OCI-M2 (cell line): ENCODE results near the gene GDF2.

Source experiments
- DNase-seq: peaks from one replicate; lab custom pipeline; 2025; ENCODE audit not compliant: unreplicated experiment; lab: John Stamatoyannopoulos, UW

The GDF2 gene

GRCh38 chr10:47331954-47332353 lies 9.7 kb downstream of the GDF2 start:
- no peak for DNase-seq

- no peak for DNase-seq
Observed at GRCh38 chr10:47332371-47332770, 10.1 kb downstream of the GDF2 start.

- no peak for DNase-seq
Observed at GRCh38 chr10:47332946-47333345, 10.7 kb downstream of the GDF2 start.

GRCh38 chr10:47333532-47333931 lies 11.3 kb downstream of the GDF2 start:
- no peak for DNase-seq

GRCh38 chr10:47334466-47335295 lies 12.4 kb downstream of the GDF2 start:
- no peak for DNase-seq

- no peak for DNase-seq
Observed at GRCh38 chr10:47335906-47336305, 13.7 kb downstream of the GDF2 start.

- DNase-seq: no peak
Observed at GRCh38 chr10:47336387-47337134, 14.3 kb downstream of the GDF2 start.

- DNase-seq: no peak
Observed at GRCh38 chr10:47337310-47337709, 15.1 kb downstream of the GDF2 start.

- DNase-seq: no peak
Observed at GRCh38 chr10:47339186-47339735, 17.0 kb downstream of the GDF2 start.

GRCh38 chr10:47339759-47340607 lies 17.7 kb downstream of the GDF2 start:
- DNase-seq: no peak

- no peak for DNase-seq
Observed at GRCh38 chr10:47340608-47341170, 18.4 kb downstream of the GDF2 start.

- no peak for DNase-seq
Observed at GRCh38 chr10:47344996-47345870, 23.0 kb downstream of the GDF2 start.

- no peak for DNase-seq
Observed at GRCh38 chr10:47346581-47347302, 24.5 kb downstream of the GDF2 start.

GRCh38 chr10:47347303-47347675 lies 25.0 kb downstream of the GDF2 start:
- no peak for DNase-seq

- no peak for DNase-seq
Observed at GRCh38 chr10:47348138-47348651, 25.9 kb downstream of the GDF2 start, which contains the start of gene RBP3. TSS of gene RBP3 (plus strand) at chr10:47348363. CDS start at chr10:47348485, 122 bp downstream.

- DNase-seq: no peak
Observed at GRCh38 chr10:47348661-47349470, 26.6 kb downstream of the GDF2 start.

- no peak for DNase-seq
Observed at GRCh38 chr10:47349516-47349915, 27.3 kb downstream of the GDF2 start.

- DNase-seq: no peak
Observed at GRCh38 chr10:47349941-47350371, 27.7 kb downstream of the GDF2 start.
